Measurements from ENCODE around the gene NUDT9. TPM values are rescaled to one million over a fixed set of nuclear protein-coding genes. Genes with fewer than 3 reads are reported as not detected.
"Not testable (repeated sequence)": the region's sequence is repeated elsewhere in the genome, so short reads cannot be mapped to it uniquely, and the experiment has no call there.

Gene NUDT9
- total RNA-seq, 2 donors from 2014 or later, result 15.5 to 17.2 TPM

- Histone ChIP-seq H3K4me3 (no peak overlapping the region), H3K4me1 (ENCODE audit: control insufficient read depth in 1 of 2, low read depth in 2 of 2) (no peaks in the 10 kb centered on the region), H3K9me3 (no peaks in the 10 kb centered on the region), H3K27me3 (replicated peaks; ENCODE audit: insufficient read depth) (no peaks in the 10 kb centered on the region), H3K27ac (no peak overlapping the region), H3K36me3 (no peaks in the 10 kb centered on the region)
- TF ChIP-seq CTCF (IDR thresholded peaks at IDR 0.05), result no peak
- ATAC-seq (ENCODE audit: insufficient number of reproducible peaks, low FRiP score, low read depth), result no peak
- no peak for DNase-seq (ENCODE audit: low spot score)
Measured at GRCh38 chr4:87414816-87415215, 7.6 kb upstream of the NUDT9 start.

GRCh38 chr4:87416965-87417364 is 5.4 kb upstream of the NUDT9 start:
- Histone ChIP-seq H3K27ac (no peak overlapping the region), H3K9me3 (no peaks in the 10 kb centered on the region), H3K27me3 (replicated peaks; ENCODE audit: insufficient read depth) (no peaks in the 10 kb centered on the region), H3K36me3 (no peaks in the 10 kb centered on the region), H3K4me3 (no peak overlapping the region), H3K4me1 (ENCODE audit: control insufficient read depth in 1 of 2, low read depth in 2 of 2) (peaks cover 0 to 9% of the 10 kb centered on the region in 2 donors)
- ATAC-seq (ENCODE audit: insufficient number of reproducible peaks, low FRiP score, low read depth) (no peak), DNase-seq (ENCODE audit: low spot score) (no peak)
- no peak for TF ChIP-seq CTCF (IDR thresholded peaks at IDR 0.05)

GRCh38 chr4:87418410-87418809 is 4.0 kb upstream of the NUDT9 start:
- H3K4me3 ChIP-seq; ATAC-seq (ENCODE audit: insufficient number of reproducible peaks, low FRiP score, low read depth); DNase-seq (ENCODE audit: low spot score); H3K36me3 ChIP-seq; H3K27me3 ChIP-seq (replicated peaks; ENCODE audit: insufficient read depth); H3K9me3 ChIP-seq; H3K27ac ChIP-seq: not testable (repeated sequence)
- H3K4me1 ChIP-seq (ENCODE audit: control insufficient read depth in 1 of 2, low read depth in 2 of 2), result peaks cover under 1 to 11% of the 10 kb centered on the region in 2 donors

GRCh38 chr4:87419578-87420249 is 2.7 kb upstream of the NUDT9 start:
- no peak for TF ChIP-seq CTCF (IDR thresholded peaks at IDR 0.05)
- Histone ChIP-seq H3K4me3 (no peak overlapping the region), H3K9me3 (no peaks in the 10 kb centered on the region), H3K27ac (no peak overlapping the region), H3K4me1 (ENCODE audit: control insufficient read depth in 1 of 2, low read depth in 2 of 2) (peaks cover 9 to 24% of the 10 kb centered on the region in 2 donors), H3K27me3 (replicated peaks; ENCODE audit: insufficient read depth) (no peaks in the 10 kb centered on the region), H3K36me3 (no peaks in the 10 kb centered on the region)
- DNase-seq (ENCODE audit: low spot score), result no peak
- ATAC-seq (ENCODE audit: insufficient number of reproducible peaks, low FRiP score, low read depth), result no peak

- ATAC-seq (ENCODE audit: insufficient number of reproducible peaks, low FRiP score, low read depth) (no peak), DNase-seq (ENCODE audit: low spot score) (no peak)
- no peak for TF ChIP-seq CTCF (IDR thresholded peaks at IDR 0.05)
Measured at GRCh38 chr4:87420276-87420830, 2.0 kb upstream of the NUDT9 start.

More at GRCh38 chr4:87420276-87420830, 2.0 kb upstream of the NUDT9 start:
- peaks cover 12 to 30% of the 10 kb centered on the region in 2 donors for H3K4me1 ChIP-seq (ENCODE audit: control insufficient read depth in 1 of 2, low read depth in 2 of 2)
- no peaks in the 10 kb centered on the region for H3K9me3 ChIP-seq
- H3K27me3 ChIP-seq (replicated peaks; ENCODE audit: insufficient read depth), result no peaks in the 10 kb centered on the region
- no peak overlapping the region for H3K4me3 ChIP-seq
- no peaks in the 10 kb centered on the region for H3K36me3 ChIP-seq
- no peak overlapping the region for H3K27ac ChIP-seq
